ENCODE data around the gene ONECUT1.

ONECUT1 gene

GRCh38 chr15:52731732-52732470 is 58.2 kb downstream of the ONECUT1 start:
- no peak for DNase-seq (ENCODE audit: low read depth in 2 of 2)

GRCh38 chr15:52731004-52731403 is 59.1 kb downstream of the ONECUT1 start:
- no peak for DNase-seq (ENCODE audit: low read depth in 2 of 2)

- DNase-seq (ENCODE audit: low read depth in 2 of 2) = no peak
Observed at GRCh38 chr15:52730594-52730993, 59.5 kb downstream of the ONECUT1 start.

- no peak for DNase-seq (ENCODE audit: low read depth in 2 of 2)
Observed at GRCh38 chr15:52730173-52730572, 60.0 kb downstream of the ONECUT1 start.

GRCh38 chr15:52728899-52729298 is 61.2 kb downstream of the ONECUT1 start:
- no peak for DNase-seq (ENCODE audit: low read depth in 2 of 2)

- DNase-seq (ENCODE audit: low read depth in 2 of 2) = no peak
Observed at GRCh38 chr15:52727815-52728214, 62.3 kb downstream of the ONECUT1 start.

- no peak for DNase-seq (ENCODE audit: low read depth in 2 of 2)
Observed at GRCh38 chr15:52726195-52726594, 63.9 kb downstream of the ONECUT1 start.

- DNase-seq (ENCODE audit: low read depth in 2 of 2) = no peak
Observed at GRCh38 chr15:52718551-52718950, 71.6 kb downstream of the ONECUT1 start.

GRCh38 chr15:52717924-52718323 is 72.2 kb downstream of the ONECUT1 start:
- no peak for DNase-seq (ENCODE audit: low read depth in 2 of 2)

- no peak for DNase-seq (ENCODE audit: low read depth in 2 of 2)
Observed at GRCh38 chr15:52717481-52717880, 72.7 kb downstream of the ONECUT1 start.

GRCh38 chr15:52716536-52716935 is 73.6 kb downstream of the ONECUT1 start:
- DNase-seq (ENCODE audit: low read depth in 2 of 2) = no peak

- no peak for DNase-seq (ENCODE audit: low read depth in 2 of 2)
Observed at GRCh38 chr15:52715411-52715810, 74.7 kb downstream of the ONECUT1 start.

GRCh38 chr15:52714968-52715367 is 75.2 kb downstream of the ONECUT1 start:
- DNase-seq (ENCODE audit: low read depth in 2 of 2) = no peak

- no peak for DNase-seq (ENCODE audit: low read depth in 2 of 2)
Observed at GRCh38 chr15:52710708-52711389, 79.3 kb downstream of the ONECUT1 start.

GRCh38 chr15:52710050-52710707 is 80.0 kb downstream of the ONECUT1 start:
- no peak for DNase-seq (ENCODE audit: low read depth in 2 of 2)

- no peak for DNase-seq (ENCODE audit: low read depth in 2 of 2)
Observed at GRCh38 chr15:52709187-52709981, 80.8 kb downstream of the ONECUT1 start.

Measured in stimulated activated CD4-positive, alpha-beta T cell treated with anti-CD3 and anti-CD28 coated beads, Interleukin-1b, Interleukin-23, amount 100 ng/mL, for 4 hours (primary cell).